Vagina (tissue), 2 donors: ENCODE data around the gene NPAS3.

ENCODE experiments used
- CTCF ChIP-seq, 3 experiments: fragments of 450-650 bp in 2 of 3; fragments of 200-600 bp in 1 of 3; sonication (generic) in 1 of 3; IDR thresholded peaks; one replicate each; pipeline ENCODE4 v1.5.1; 2017 to 2019; ENCODE audit warnings: antibody characterized with exemption in 3 of 3, mild to moderate bottlenecking in 2 of 3, moderate library complexity in 2 of 3
- POLR2A ChIP-seq, 2 donors: fragments of 450-650 bp; IDR thresholded peaks; one replicate each; pipeline ENCODE4 v1.6.1; 2017; ENCODE audit warnings: antibody characterized with exemption in 2 of 2, mild to moderate bottlenecking in 2 of 2, moderate library complexity in 2 of 2
- POLR2AphosphoS5 ChIP-seq, 2 donors: sonication (generic); formaldehyde crosslinking; IDR thresholded peaks; one replicate each; pipeline ENCODE4 v1.9.0; 2017; ENCODE audit warnings: antibody characterized with exemption in 2 of 2, mild to moderate bottlenecking in 2 of 2, low read depth in 1 of 2; ENCODE audit not compliant: insufficient read depth in 1 of 2

DNA sequence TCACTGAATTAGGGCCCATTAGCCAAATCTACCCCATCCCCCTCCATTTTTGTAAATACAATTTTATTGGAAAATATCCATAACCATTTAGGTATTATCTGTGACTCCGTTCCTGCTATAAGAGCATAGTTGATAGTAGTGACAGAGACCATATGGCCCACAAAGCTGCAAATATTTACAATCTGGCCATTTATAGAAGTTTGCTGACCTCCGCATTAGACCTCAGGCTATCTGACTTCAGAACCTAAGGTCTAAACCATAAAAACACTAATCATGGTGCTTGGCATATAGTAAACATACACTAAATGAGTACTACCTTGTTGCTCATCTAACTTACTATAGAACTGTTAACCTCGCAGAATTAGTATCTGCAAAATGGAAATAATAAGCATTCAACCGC is 124.8 kb downstream of the NPAS3 start:
- TF ChIP-seq CTCF (IDR thresholded peaks at IDR 0.05), result no peak
- no peak for TF ChIP-seq POLR2AphosphoS5 (IDR thresholded peaks at IDR 0.05; ENCODE audit: insufficient read depth in 1 of 2, low read depth in 1 of 2)
- no peak for TF ChIP-seq POLR2A (IDR thresholded peaks at IDR 0.05)
